NCI-H2107 treated with DMSO at 0.1 percent for 48 hours (cell line): Measurements from ENCODE around the gene DNM1.

Experiments used
- DNase-seq: peaks from one replicate; lab custom pipeline; 2025; ENCODE audit not compliant: unreplicated experiment; lab: John Stamatoyannopoulos, UW

The DNM1 gene

DNA sequence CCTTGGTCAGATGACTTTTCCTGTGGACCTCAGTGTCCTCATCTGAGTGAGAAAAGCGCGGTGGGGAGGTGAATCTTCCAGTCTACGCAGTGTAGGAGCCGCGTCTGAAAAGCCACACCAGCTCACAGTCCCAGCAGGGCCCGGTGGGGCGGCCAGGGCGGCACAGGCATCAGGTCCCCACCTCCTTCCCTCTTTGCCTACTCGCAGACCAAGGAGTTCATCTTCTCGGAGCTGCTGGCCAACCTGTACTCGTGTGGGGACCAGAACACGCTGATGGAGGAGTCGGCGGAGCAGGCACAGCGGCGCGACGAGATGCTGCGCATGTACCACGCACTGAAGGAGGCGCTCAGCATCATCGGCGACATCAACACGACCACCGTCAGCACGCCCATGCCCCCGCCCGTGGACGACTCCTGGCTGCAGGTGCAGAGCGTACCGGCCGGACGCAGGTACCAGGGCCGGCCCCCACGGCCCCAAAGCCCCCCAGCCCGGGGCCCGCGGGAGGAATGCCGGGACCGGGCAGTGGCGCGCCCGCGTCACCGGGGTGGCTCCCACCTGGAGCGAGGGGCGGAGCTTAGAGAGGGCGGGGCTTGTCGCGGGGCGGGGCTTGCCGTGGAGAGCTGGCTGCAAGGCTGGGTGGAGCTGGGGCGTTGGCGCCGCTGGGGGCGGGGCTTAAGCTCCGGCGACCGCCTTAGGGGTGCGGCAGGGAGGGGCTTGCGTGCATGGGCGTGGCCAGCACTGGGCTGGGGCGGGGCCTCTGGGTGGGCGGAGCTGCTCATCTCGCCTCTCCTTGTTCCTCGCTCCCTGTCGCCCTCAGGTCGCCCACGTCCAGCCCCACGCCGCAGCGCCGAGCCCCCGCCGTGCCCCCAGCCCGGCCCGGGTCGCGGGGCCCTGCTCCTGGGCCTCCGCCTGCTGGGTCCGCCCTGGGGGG lies 47.0 kb downstream of the DNM1 start:
- no peak for DNase-seq

DNA sequence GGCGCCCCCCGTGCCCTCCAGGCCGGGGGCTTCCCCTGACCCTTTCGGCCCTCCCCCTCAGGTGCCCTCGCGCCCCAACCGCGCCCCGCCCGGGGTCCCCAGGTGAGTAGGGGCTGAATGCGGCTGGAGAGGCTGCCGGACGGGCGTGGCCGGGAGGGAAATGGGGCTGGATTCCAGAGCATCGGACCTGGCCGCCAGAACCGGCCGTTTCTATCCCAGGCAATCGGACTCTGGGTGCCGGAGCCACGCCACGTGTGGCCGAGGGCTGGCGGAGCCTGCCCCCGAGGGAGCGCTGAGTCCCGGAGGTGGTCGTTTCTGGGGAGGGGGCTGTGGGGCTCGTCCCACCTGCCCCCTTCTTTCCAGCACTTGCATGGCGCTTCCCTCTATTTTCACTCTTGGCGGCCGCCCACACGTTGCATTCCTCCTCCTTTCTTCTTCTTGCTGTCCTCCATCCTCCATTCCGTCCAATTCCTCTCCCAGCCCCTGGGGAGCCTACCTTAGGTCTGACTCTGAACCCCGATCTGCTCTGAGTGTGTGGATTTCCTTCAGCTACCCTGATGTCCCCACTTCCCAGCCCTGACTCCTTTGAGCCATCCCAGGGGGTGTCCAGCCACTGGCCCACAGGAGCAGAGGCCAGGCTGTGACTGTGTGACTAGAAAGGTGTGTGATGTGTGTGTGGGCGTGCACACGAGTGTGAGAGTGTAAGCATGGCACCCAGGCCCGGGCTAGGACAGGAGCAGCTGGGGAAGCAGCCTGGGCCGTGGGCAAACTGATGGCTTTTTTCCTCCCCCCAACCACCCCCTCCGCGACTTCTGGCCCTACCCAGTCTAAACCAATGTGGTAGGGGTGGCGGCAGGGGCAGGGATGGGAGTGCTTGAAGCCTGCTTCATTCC lies 47.9 kb downstream of the DNM1 start:
- no peak for DNase-seq

DNA sequence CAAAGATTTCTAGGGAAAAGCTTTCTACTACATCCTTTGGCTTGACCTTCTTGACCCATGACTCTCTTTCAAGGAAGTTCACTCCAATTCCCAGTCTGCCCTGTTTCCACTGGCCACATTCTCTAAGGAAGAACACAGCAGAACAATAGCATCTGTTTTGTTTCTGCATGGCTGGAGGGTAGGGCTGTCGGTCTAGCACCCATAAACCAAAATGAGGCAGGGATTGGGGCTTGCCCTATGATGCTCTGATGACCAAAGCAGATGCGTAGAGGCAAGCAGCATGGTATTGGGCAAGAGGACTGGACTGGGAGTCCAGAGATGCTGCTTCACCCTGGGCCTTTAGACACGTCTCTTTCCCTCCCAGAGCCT lies 48.5 kb downstream of the DNM1 start:
- DNase-seq, result no peak

GRCh38 chr9:128252317-128253139 lies 49.3 kb downstream of the DNM1 start:
- no peak for DNase-seq

- no peak for DNase-seq
These were observed 50.2 kb downstream of the DNM1 start for GRCh38 chr9:128253140-128253990.

- DNase-seq, result no peak
These were observed 50.8 kb downstream of the DNM1 start for GRCh38 chr9:128253991-128254346.

DNA sequence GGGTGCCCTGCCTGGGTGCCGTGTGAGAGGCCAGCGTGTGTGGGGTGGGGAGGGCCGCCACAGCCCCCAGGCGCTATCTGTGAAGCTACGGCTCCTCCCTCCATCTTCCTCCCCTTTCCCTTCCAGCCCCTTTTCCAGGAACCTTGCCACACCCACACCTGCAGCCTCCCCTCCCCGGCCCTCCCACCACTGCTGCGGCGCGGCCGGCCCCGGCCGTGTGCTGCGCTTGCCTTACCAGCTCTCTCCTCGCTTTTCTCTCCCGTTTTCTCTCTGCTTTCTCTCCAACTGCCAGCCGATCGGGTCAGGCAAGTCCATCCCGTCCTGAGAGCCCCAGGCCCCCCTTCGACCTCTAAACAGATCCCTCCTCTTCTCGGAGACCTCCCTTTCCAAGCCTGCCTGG lies 51.2 kb downstream of the DNM1 start:
- DNase-seq, result no peak

- no peak for DNase-seq
These were observed 51.9 kb downstream of the DNM1 start for GRCh38 chr9:128254855-128255759.

DNA sequence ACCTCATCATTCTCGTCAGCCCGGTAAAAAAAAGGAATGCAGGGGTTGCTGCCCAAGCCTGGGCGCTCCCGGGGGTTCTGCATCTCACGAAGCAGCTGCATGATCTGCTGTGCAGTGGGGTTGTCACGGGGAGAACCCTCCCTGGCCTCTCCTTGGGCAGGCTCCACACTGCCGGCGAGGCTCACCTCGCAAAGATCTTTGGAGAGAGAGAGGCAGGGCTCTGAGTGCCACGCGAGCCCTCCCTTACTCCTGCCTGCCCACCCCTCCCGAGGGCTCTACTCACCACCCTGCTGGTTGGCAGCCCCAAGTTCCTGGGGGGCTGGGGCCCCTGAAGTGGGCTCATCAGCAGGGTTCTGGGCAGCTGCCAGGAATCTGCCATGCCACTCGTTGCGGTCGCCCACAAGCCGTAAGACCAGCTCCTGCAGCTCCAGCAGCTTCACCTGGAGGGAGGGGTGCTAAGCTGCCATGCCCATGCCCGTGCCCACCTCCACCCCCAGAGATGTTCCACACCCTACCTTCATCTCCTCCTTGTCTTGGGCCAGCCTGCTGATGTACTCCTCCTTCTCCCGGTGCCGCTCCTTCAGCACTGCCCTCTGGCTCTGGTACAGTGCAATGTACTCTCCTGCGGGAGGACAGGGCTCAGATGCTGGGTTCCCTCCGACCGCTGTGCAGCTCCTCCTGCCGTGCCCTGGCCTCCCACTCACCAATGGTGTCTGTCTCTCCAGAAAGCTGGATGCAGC lies 54.1 kb downstream of the DNM1 start:
- no peak for DNase-seq

GRCh38 chr9:128257907-128258306 lies 54.7 kb downstream of the DNM1 start:
- no peak for DNase-seq

- DNase-seq, result no peak
These were observed 55.1 kb downstream of the DNM1 start for GRCh38 chr9:128258326-128258725.

- no peak for DNase-seq
These were observed 56.0 kb downstream of the DNM1 start for GRCh38 chr9:128259156-128259555.

DNA sequence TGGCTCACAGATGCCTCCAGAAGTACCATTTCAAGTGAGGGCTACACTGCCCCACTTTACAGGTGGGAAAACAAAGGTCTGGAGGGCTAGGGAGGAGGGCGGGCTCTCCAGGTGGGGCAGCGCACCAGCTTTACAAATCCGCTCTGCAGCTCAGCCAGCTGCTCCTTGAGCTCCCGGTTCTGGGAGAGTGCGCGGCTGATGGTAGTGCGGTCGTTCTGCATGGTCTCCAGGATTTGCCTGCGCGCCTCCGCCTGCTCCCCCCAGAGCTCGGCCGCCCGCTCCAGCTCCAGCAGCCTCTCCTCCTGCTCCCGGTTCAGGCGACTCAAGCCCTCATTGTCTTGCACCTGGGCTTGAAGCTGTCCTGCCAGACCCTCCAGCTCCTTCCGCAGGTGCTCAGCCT lies 57.2 kb downstream of the DNM1 start:
- DNase-seq, result no peak

- DNase-seq, result no peak
These were observed 59.5 kb downstream of the DNM1 start for GRCh38 chr9:128262687-128263086.

DNA sequence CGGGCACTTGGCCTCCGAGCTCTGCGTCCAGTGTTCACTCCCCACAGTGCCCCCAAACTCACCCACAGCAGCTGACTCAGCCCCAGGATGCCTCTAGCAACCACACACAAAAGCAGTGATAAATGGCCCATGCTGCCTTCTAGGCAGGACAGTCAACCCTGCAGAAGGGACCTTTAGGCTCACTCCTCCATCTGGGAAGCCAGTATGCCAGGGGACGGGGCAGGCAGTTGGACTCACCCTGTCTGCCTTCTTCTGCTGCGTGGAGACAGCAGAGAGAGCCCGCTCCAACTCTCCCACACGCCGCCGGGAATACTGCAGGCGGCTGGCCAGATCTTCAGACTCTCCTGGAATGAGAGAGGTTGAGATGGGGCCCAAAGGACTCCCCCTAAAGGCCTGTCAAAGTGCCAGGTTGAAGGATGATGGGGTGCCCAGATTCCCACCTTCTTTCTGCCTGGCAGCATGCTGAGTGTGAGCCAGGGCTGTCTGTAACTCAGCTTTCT lies 62.2 kb downstream of the DNM1 start:
- no peak for DNase-seq

DNA sequence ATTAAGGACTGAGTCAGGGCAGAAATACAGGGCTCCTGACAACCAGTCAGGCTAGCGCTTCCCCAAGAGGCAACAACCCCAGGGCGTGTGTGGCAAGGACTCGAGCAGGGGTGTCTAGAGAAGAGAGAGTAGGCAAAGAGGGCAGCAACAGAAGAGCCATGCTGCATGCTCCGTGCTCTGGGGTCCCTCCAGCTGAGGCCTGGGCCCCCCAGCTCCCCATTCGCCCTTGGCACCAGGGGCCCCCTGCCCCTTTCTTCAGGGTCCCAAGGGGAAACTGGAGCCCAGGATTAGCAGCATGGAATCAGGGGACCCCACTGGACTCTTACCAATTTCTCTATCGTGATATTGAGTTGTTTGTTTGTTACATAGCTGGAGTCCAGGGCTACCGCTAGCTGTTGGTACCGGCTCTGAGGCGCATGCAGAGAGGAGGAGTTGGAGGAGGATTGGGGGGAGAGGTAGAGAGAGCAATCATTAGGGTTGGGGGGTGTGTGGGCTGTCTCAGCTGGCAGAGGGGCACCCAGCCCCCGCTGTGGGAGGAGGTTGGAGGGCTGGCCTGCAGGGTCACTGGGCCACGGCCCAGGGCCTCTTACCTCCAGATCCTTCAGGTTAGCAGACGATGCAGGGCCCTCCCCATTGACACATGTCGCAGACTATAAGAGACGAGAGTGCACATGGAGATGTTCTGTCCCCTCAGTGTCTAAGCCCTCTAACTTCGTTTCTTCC lies 63.9 kb downstream of the DNM1 start:
- no peak for DNase-seq

DNA sequence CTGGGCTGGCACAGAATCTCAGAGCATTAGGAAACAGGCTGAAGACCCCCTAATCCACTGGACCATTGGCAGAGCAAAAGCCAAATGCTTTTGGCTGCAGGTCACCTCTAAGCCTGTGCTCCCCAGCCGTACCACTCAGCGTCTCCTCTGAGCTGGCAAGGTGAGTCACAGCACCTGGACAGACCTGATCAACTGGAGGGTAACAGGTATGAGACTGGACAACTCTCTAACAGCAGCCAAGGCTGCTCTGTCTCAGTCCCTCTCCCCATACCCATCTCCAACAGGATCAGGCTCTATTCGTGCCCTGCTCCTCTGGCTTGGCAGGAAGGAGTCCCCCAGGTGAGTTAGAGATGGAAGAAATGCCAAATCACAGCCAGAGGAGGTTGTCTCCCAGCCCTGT lies 67.9 kb downstream of the DNM1 start:
- DNase-seq, result no peak

- no peak for DNase-seq
These were observed 68.3 kb downstream of the DNM1 start for GRCh38 chr9:128271512-128271911.
